ENCODE results near the gene OR14C36. TPM values are rescaled to one million over a fixed set of nuclear protein-coding genes. Genes with fewer than 3 reads are reported as not detected.

Gene OR14C36
- total RNA-seq, 1 experiment from 2014 or later, result not detected

- TF ChIP-seq ZSCAN18 (CRISPR knock-in tag; IDR thresholded peaks at IDR 0.05) (no peak), ZBTB21 (CRISPR knock-in tag; IDR thresholded peaks at IDR 0.05; ENCODE audit: borderline replicate concordance) (no peak)
Observed at GRCh38 chr1:248359415-248359814, 10.8 kb downstream of the OR14C36 start (continued).

DNA sequence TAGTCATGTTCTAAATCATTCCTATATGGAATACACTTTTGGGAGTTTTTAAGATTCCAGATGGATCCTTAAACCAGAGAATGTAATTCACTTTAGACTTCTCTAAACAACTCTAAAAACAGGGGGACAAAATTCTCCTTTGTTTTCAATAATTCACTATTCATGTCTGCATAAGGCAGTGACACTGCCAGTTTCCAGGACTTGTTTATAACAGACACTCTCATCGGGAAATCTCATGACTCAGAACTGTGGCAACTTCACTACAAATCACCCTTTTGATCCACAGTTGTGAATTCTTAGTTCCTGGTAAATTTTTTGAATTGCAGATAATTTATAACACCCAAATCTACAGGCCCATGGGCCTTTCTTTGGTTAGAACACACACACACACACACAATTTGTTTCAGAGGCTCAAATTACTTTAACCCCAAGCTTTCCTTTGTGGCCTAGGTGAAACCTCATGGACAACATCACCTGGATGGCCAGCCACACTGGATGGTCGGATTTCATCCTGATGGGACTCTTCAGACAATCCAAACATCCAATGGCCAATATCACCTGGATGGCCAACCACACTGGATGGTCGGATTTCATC lies 12.6 kb downstream of the OR14C36 start, which contains the start of gene OR2T4:
OR2T4 (plus strand) TSS at position 545 of the 595 bp plus-strand sequence; CDS start at position 545, 0 bp downstream.
- peaks cover 66% of the 10 kb centered on the region for H3K36me3 Mint-ChIP-seq

More for the DNA sequence above, 12.6 kb downstream of the OR14C36 start, which contains the start of gene OR2T4:
- no peak for TF ChIP-seq ATF3 (CRISPR knock-in tag; conservative IDR thresholded peaks at IDR 0.05)
- no peak for TF ChIP-seq OVOL2 (CRISPR knock-in tag; IDR thresholded peaks at IDR 0.05; ENCODE audit: borderline replicate concordance)
- no peak for TF ChIP-seq FOXP1 (CRISPR knock-in tag; IDR thresholded peaks at IDR 0.05; ENCODE audit: borderline replicate concordance)
- TF ChIP-seq, protein P1, sequence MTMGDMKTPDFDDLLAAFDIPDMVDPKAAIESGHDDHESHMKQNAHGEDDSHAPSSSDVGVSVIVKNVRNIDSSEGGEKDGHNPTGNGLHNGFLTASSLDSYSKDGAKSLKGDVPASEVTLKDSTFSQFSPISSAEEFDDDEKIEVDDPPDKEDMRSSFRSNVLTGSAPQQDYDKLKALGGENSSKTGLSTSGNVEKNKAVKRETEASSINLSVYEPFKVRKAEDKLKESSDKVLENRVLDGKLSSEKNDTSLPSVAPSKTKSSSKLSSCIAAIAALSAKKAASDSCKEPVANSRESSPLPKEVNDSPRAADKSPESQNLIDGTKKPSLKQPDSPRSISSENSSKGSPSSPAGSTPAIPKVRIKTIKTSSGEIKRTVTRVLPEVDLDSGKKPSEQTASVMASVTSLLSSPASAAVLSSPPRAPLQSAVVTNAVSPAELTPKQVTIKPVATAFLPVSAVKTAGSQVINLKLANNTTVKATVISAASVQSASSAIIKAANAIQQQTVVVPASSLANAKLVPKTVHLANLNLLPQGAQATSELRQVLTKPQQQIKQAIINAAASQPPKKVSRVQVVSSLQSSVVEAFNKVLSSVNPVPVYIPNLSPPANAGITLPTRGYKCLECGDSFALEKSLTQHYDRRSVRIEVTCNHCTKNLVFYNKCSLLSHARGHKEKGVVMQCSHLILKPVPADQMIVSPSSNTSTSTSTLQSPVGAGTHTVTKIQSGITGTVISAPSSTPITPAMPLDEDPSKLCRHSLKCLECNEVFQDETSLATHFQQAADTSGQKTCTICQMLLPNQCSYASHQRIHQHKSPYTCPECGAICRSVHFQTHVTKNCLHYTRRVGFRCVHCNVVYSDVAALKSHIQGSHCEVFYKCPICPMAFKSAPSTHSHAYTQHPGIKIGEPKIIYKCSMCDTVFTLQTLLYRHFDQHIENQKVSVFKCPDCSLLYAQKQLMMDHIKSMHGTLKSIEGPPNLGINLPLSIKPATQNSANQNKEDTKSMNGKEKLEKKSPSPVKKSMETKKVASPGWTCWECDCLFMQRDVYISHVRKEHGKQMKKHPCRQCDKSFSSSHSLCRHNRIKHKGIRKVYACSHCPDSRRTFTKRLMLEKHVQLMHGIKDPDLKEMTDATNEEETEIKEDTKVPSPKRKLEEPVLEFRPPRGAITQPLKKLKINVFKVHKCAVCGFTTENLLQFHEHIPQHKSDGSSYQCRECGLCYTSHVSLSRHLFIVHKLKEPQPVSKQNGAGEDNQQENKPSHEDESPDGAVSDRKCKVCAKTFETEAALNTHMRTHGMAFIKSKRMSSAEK (CRISPR knock-in tag; IDR thresholded peaks at IDR 0.05; ENCODE audit: borderline replicate concordance), result no peak
- no peak for TF ChIP-seq MXD4 (CRISPR knock-in tag; IDR thresholded peaks at IDR 0.05; ENCODE audit: borderline replicate concordance)
- TF ChIP-seq ZNF416 (CRISPR knock-in tag; IDR thresholded peaks at IDR 0.05), result no peak
- no peak for TF ChIP-seq RELA (CRISPR knock-in tag; IDR thresholded peaks at IDR 0.05; ENCODE audit: borderline replicate concordance)
- TF ChIP-seq PRRX2 (CRISPR knock-in tag; IDR thresholded peaks at IDR 0.05), result no peak
- no peak for TF ChIP-seq CREM (CRISPR knock-in tag; IDR thresholded peaks at IDR 0.05)
- TF ChIP-seq, protein P2, sequence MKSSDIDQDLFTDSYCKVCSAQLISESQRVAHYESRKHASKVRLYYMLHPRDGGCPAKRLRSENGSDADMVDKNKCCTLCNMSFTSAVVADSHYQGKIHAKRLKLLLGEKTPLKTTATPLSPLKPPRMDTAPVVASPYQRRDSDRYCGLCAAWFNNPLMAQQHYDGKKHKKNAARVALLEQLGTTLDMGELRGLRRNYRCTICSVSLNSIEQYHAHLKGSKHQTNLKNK (CRISPR knock-in tag; IDR thresholded peaks at IDR 0.05), result no peak
- no peak for TF ChIP-seq ETV6 (CRISPR knock-in tag; IDR thresholded peaks at IDR 0.05)
- TF ChIP-seq PRDM15 (CRISPR knock-in tag; IDR thresholded peaks at IDR 0.05), result no peak
- no peak for TF ChIP-seq TCF7 (CRISPR knock-in tag; IDR thresholded peaks at IDR 0.05; ENCODE audit: low read depth)
- TF ChIP-seq ZNF138 (CRISPR knock-in tag; conservative IDR thresholded peaks at IDR 0.05), result no peak
- TF ChIP-seq ELF4 (CRISPR knock-in tag; IDR thresholded peaks at IDR 0.05; ENCODE audit: low read depth), result no peak
- TF ChIP-seq PREB (CRISPR knock-in tag; IDR thresholded peaks at IDR 0.05; ENCODE audit: borderline replicate concordance), result no peak
- TF ChIP-seq, protein P3, sequence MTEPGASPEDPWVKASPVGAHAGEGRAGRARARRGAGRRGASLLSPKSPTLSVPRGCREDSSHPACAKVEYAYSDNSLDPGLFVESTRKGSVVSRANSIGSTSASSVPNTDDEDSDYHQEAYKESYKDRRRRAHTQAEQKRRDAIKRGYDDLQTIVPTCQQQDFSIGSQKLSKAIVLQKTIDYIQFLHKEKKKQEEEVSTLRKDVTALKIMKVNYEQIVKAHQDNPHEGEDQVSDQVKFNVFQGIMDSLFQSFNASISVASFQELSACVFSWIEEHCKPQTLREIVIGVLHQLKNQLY (CRISPR knock-in tag; IDR thresholded peaks at IDR 0.05), result no peak
- TF ChIP-seq STAT6 (CRISPR knock-in tag; conservative IDR thresholded peaks at IDR 0.05; ENCODE audit: low read depth), result no peak
- TF ChIP-seq NR3C1 (CRISPR knock-in tag; conservative IDR thresholded peaks at IDR 0.05; ENCODE audit: low read depth), result no peak
- no peak for DNase-seq (ENCODE audit: low spot score)
- no peak within 1 kb of the TSS for H3K4me3 Mint-ChIP-seq
- H3K27ac Mint-ChIP-seq, result no peak within 1 kb of the TSS
- ChIA-PET POLR2A (no interaction called here), CTCF (no interaction called here)
- ATAC-seq, result no peak
- no peaks in the 10 kb centered on the region for H3K4me1 Mint-ChIP-seq
- peaks cover 89% of the 10 kb centered on the region for H3K9me3 Mint-ChIP-seq
- H3K27me3 Mint-ChIP-seq (ENCODE audit: low read depth), result peaks cover 4% of the 10 kb centered on the region; the same call in 1 of the 2 replicates
